Activated T-cell treated with anti-CD3 and anti-CD28 coated beads, Interleukin-2, amount 50 U/mL, for 72 hours (primary cell): ENCODE results near the gene GAS7. TPM values are rescaled to one million over a fixed set of nuclear protein-coding genes. Genes with fewer than 3 reads are reported as not detected.
A peak's percentile ranks its signal among the peaks of the same experiment; 100 is the strongest.

Source experiments
- ATAC-seq, 2 donors: fragments of 150-1000 bp; cut with Tn5 transposase; replicated peaks in 1 of 2; 2 replicates each; pipeline ENCODE4 v1.10.0; 2021; ENCODE audit warnings: moderate library complexity in 2 of 2, mild to moderate bottlenecking in 1 of 2
- DNase-seq, 2 donors: peaks; one replicate each; pipeline ENCODE4 v3.0.0; 2021 to 2022; ENCODE audit warnings: mixed read lengths in 1 of 2
- H3K27ac Mint-ChIP-seq: one replicate; pipeline ENCODE4 v1.8.0; 2022; ENCODE audit warnings: mild to moderate bottlenecking, moderate library complexity, mixed read lengths
- H3K27me3 Mint-ChIP-seq: one replicate; pipeline ENCODE4 v1.8.0; 2022; ENCODE audit warnings: low read depth, mixed read lengths
- H3K36me3 Mint-ChIP-seq, 2 donors: one replicate each; pipeline ENCODE4 v1.8.0; 2022; ENCODE audit warnings: mixed read lengths in 2 of 2, mild to moderate bottlenecking in 1 of 2; ENCODE audit not compliant: insufficient read depth in 2 of 2
- H3K4me1 Mint-ChIP-seq: one replicate; pipeline ENCODE4 v1.8.0; 2022; ENCODE audit warnings: low read depth, mixed read lengths
- H3K4me3 Mint-ChIP-seq, 2 donors: one replicate each; pipeline ENCODE4 v1.8.0; 2022; ENCODE audit warnings: mild to moderate bottlenecking in 2 of 2, mixed read lengths in 2 of 2, moderate library complexity in 2 of 2
- H3K9me3 Mint-ChIP-seq, 2 donors: one replicate each; pipeline ENCODE4 v1.8.0; 2022; ENCODE audit warnings: mixed read lengths in 2 of 2
- total RNA-seq, 2 donors: library from RNA; stranded (reverse); gene quantifications; one replicate each; pipeline ENCODE4 v1.2.3, GENCODE V29; 2022

Gene GAS7
- total RNA-seq, 2 donors from 2014 or later, result 0.72 to 1.3 TPM

GRCh38 chr17:10173913-10174312, 24.5 kb downstream of the GAS7 start:
- H3K4me1 Mint-ChIP-seq, result peaks cover 17% of the 10 kb centered on the region
- no peaks in the 10 kb centered on the region for H3K9me3 Mint-ChIP-seq
- peaks cover 1 to 6% of the 10 kb centered on the region in 2 donors for H3K36me3 Mint-ChIP-seq

GRCh38 chr17:10172778-10173177, 25.6 kb downstream of the GAS7 start:
- peaks cover 17% of the 10 kb centered on the region for H3K4me1 Mint-ChIP-seq
- no peaks in the 10 kb centered on the region for H3K9me3 Mint-ChIP-seq
- H3K27me3 Mint-ChIP-seq, result peaks cover 34% of the 10 kb centered on the region
- H3K4me3 Mint-ChIP-seq, result no peak overlapping the region
- H3K27ac Mint-ChIP-seq, result no peak overlapping the region
- ATAC-seq (no peak), DNase-seq (no peak)
- peaks cover 1 to 6% of the 10 kb centered on the region in 2 donors for H3K36me3 Mint-ChIP-seq

More at GRCh38 chr17:10173913-10174312, 24.5 kb downstream of the GAS7 start:
- no peak for ATAC-seq
- H3K27me3 Mint-ChIP-seq, result peaks cover 34% of the 10 kb centered on the region
- DNase-seq, result no peak
- H3K27ac Mint-ChIP-seq, result no peak overlapping the region
- H3K4me3 Mint-ChIP-seq, result no peak overlapping the region

- Mint-ChIP-seq H3K4me1 (peaks cover 17% of the 10 kb centered on the region), H3K4me3 (peak overlapping the region in 1 of 2 donors; percentile 38), H3K9me3 (no peaks in the 10 kb centered on the region), H3K27ac (no peak overlapping the region), H3K36me3 (peaks cover 1 to 6% of the 10 kb centered on the region in 2 donors), H3K27me3 (peaks cover 34% of the 10 kb centered on the region)
- ATAC-seq (peak in 1 of 2 donors; percentile 15), DNase-seq (no peak)
Measured at GRCh38 chr17:10172241-10172741, 26.1 kb downstream of the GAS7 start.

GRCh38 chr17:10171581-10171981, 26.8 kb downstream of the GAS7 start:
- Mint-ChIP-seq H3K27me3 (peaks cover 34% of the 10 kb centered on the region), H3K4me1 (peaks cover 17% of the 10 kb centered on the region), H3K27ac (no peak overlapping the region), H3K9me3 (no peaks in the 10 kb centered on the region), H3K36me3 (peaks cover 1 to 6% of the 10 kb centered on the region in 2 donors), H3K4me3 (no peak overlapping the region)
- peak; percentile 46 to 73 for ATAC-seq
- peak in 1 of 2 donors; percentile 1 for DNase-seq

GRCh38 chr17:10171122-10171571, 27.3 kb downstream of the GAS7 start:
- Mint-ChIP-seq H3K27me3 (peaks cover 34% of the 10 kb centered on the region), H3K4me1 (peaks cover 17% of the 10 kb centered on the region), H3K36me3 (peaks cover 1 to 6% of the 10 kb centered on the region in 2 donors), H3K4me3 (no peak overlapping the region), H3K27ac (peak overlapping the region; percentile 2), H3K9me3 (no peaks in the 10 kb centered on the region)
- no peak for DNase-seq
- no peak for ATAC-seq

- Mint-ChIP-seq H3K27me3 (peaks cover 34% of the 10 kb centered on the region), H3K9me3 (no peaks in the 10 kb centered on the region), H3K4me3 (no peak overlapping the region), H3K4me1 (peaks cover 17% of the 10 kb centered on the region), H3K27ac (no peak overlapping the region), H3K36me3 (peaks cover 1 to 6% of the 10 kb centered on the region in 2 donors)
- DNase-seq (no peak), ATAC-seq (no peak)
Measured at GRCh38 chr17:10170233-10170632, 28.2 kb downstream of the GAS7 start.

- Mint-ChIP-seq H3K27ac (no peak overlapping the region), H3K4me1 (peaks cover 17% of the 10 kb centered on the region), H3K9me3 (no peaks in the 10 kb centered on the region), H3K27me3 (peaks cover 34% of the 10 kb centered on the region), H3K4me3 (no peak overlapping the region), H3K36me3 (peaks cover 1 to 6% of the 10 kb centered on the region in 2 donors)
- ATAC-seq, result no peak
- DNase-seq, result no peak
Measured at GRCh38 chr17:10169290-10169689, 29.1 kb downstream of the GAS7 start.

GRCh38 chr17:10166176-10166935, 32.0 kb downstream of the GAS7 start:
- H3K36me3 Mint-ChIP-seq, result no peaks in the 10 kb centered on the region
- H3K4me3 Mint-ChIP-seq, result no peak overlapping the region
- no peak overlapping the region for H3K27ac Mint-ChIP-seq
- H3K9me3 Mint-ChIP-seq, result no peaks in the 10 kb centered on the region
- ATAC-seq, result no peak
- peaks cover 14% of the 10 kb centered on the region for H3K27me3 Mint-ChIP-seq
- peaks cover 8% of the 10 kb centered on the region for H3K4me1 Mint-ChIP-seq
- DNase-seq, result no peak

- Mint-ChIP-seq H3K4me1 (no peaks in the 10 kb centered on the region), H3K27me3 (no peaks in the 10 kb centered on the region), H3K4me3 (no peak overlapping the region), H3K36me3 (no peaks in the 10 kb centered on the region), H3K27ac (no peak overlapping the region), H3K9me3 (no peaks in the 10 kb centered on the region)
- DNase-seq (no peak), ATAC-seq (peak in 1 of 2 donors; percentile 60)
Measured at GRCh38 chr17:10162096-10162495, 36.3 kb downstream of the GAS7 start.

GRCh38 chr17:10161386-10161785, 37.0 kb downstream of the GAS7 start:
- Mint-ChIP-seq H3K27ac (no peak overlapping the region), H3K4me3 (no peak overlapping the region), H3K27me3 (no peaks in the 10 kb centered on the region), H3K36me3 (no peaks in the 10 kb centered on the region), H3K9me3 (no peaks in the 10 kb centered on the region), H3K4me1 (peaks cover 6% of the 10 kb centered on the region)
- no peak for ATAC-seq
- no peak for DNase-seq

- H3K27ac Mint-ChIP-seq, result no peak overlapping the region
- DNase-seq (no peak), ATAC-seq (peak in 1 of 2 donors; percentile 44)
- H3K9me3 Mint-ChIP-seq, result no peaks in the 10 kb centered on the region
- H3K4me1 Mint-ChIP-seq, result peaks cover 6% of the 10 kb centered on the region
- H3K27me3 Mint-ChIP-seq, result no peaks in the 10 kb centered on the region
- H3K4me3 Mint-ChIP-seq, result no peak overlapping the region
- no peaks in the 10 kb centered on the region for H3K36me3 Mint-ChIP-seq
Measured at GRCh38 chr17:10156948-10157607, 41.3 kb downstream of the GAS7 start.

GRCh38 chr17:10156599-10156947, 41.8 kb downstream of the GAS7 start:
- H3K27me3 Mint-ChIP-seq, result no peaks in the 10 kb centered on the region

GRCh38 chr17:10156077-10156435, 42.4 kb downstream of the GAS7 start:
- peaks cover 6% of the 10 kb centered on the region for H3K4me1 Mint-ChIP-seq
- H3K27me3 Mint-ChIP-seq, result no peaks in the 10 kb centered on the region
- ATAC-seq (no peak), DNase-seq (no peak)
- no peak overlapping the region for H3K27ac Mint-ChIP-seq
- no peaks in the 10 kb centered on the region for H3K36me3 Mint-ChIP-seq
- no peaks in the 10 kb centered on the region for H3K9me3 Mint-ChIP-seq
- H3K4me3 Mint-ChIP-seq, result no peak overlapping the region

More at GRCh38 chr17:10156599-10156947, 41.8 kb downstream of the GAS7 start:
- ATAC-seq (no peak), DNase-seq (no peak)
- no peak overlapping the region for H3K4me3 Mint-ChIP-seq
- H3K36me3 Mint-ChIP-seq, result no peaks in the 10 kb centered on the region
- peaks cover 6% of the 10 kb centered on the region for H3K4me1 Mint-ChIP-seq
- H3K27ac Mint-ChIP-seq, result no peak overlapping the region
- H3K9me3 Mint-ChIP-seq, result no peaks in the 10 kb centered on the region
